Endothelial cell of umbilical vein (primary cell): ENCODE measurements around the gene THUMPD3. TPM values are rescaled to one million over a fixed set of nuclear protein-coding genes. Genes with fewer than 3 reads are reported as not detected.

ENCODE experiments used
- BruUV-seq: library from RNA; stranded (reverse); fragments of 400-500 nt; replicated peaks from 2 replicates; lab custom pipeline; 2021; lab: Mats Ljungman, UMichigan
- CTCF ChIA-PET: fragments of 300-600, 350-600 bp; sonication (Branson Sonifier 250); formaldehyde crosslinking; loops from one replicate; lab custom pipeline; 2021; ENCODE audit warnings: antibody characterized with exemption, inconsistent platforms; lab: Charles Lee
- POLR2A ChIA-PET: fragments of 300-600, 350-600 bp; sonication (Branson Sonifier 250); formaldehyde crosslinking; loops from one replicate; lab custom pipeline; 2021; ENCODE audit warnings: antibody characterized with exemption, inconsistent platforms; lab: Charles Lee
- DNase-seq: peaks from one replicate; pipeline ENCODE4 v3.0.0-alpha.2; 2011; ENCODE audit warnings: low read depth, low spot score
- FAIRE-seq: peaks from 2 replicates; lab custom pipeline; 2011; peaks lifted over from hg19 to GRCh38; lab: Jason Lieb, UNC
- H2AFZ ChIP-seq: 2 replicates; pipeline ENCODE4 v1.6.0; 2012; ENCODE audit warnings: low read depth, low read length, control low read depth, inconsistent platforms
- H3K27ac ChIP-seq: 2 replicates; pipeline ENCODE4 v1.5.1; 2011; ENCODE audit warnings: low read depth, mild to moderate bottlenecking, control low read depth, low read length, moderate library complexity; ENCODE audit not compliant: insufficient read depth
- H3K27me3 ChIP-seq, 2 experiments: 2 replicates each; pipeline versions ENCODE4 v1.6.0 to v1.6.1; 2011; ENCODE audit warnings: low read length in 2 of 2, mixed read lengths in 1 of 2; ENCODE audit not compliant: control insufficient read depth in 2 of 2, insufficient read depth in 2 of 2
- H3K36me3 ChIP-seq, 2 experiments: 2 replicates in 1 of 2; 3 replicates in 1 of 2; pipeline ENCODE4 v1.5.1; 2011; ENCODE audit warnings: low read length in 2 of 2, mild to moderate bottlenecking in 1 of 2, moderate library complexity in 1 of 2; ENCODE audit not compliant: control insufficient read depth in 2 of 2, insufficient read depth in 2 of 2; ENCODE audit errors: extremely low read depth in 1 of 2
- H3K4me1 ChIP-seq: 3 replicates; pipeline ENCODE4 v1.5.1; 2011; ENCODE audit warnings: mild to moderate bottlenecking, low read length; ENCODE audit not compliant: control insufficient read depth, insufficient read depth; ENCODE audit errors: extremely low read depth
- H3K4me2 ChIP-seq: 2 replicates; pipeline ENCODE4 v1.6.1; 2011; ENCODE audit warnings: low read length, control low read depth, mixed read lengths; ENCODE audit not compliant: insufficient read depth
- H3K4me3 ChIP-seq, 3 experiments: fragments of 200-600 bp in 1 of 3; sonication (generic), shearing (Covaris generic) in 1 of 3; replicated peaks in 1 of 3; 2 replicates each; pipeline ENCODE4 v1.5.1; 2011 to 2016; ENCODE audit warnings: control low read depth in 3 of 3, low read length in 3 of 3, mild to moderate bottlenecking in 2 of 3, inconsistent platforms in 1 of 3, low read depth in 1 of 3, moderate library complexity in 1 of 3; ENCODE audit not compliant: insufficient read depth in 1 of 3
- H3K79me2 ChIP-seq: 2 replicates; pipeline ENCODE4 v1.6.0; 2012; ENCODE audit warnings: low read length, inconsistent platforms; ENCODE audit not compliant: control insufficient read depth, insufficient read depth
- H3K9ac ChIP-seq: replicated peaks from 2 replicates; pipeline ENCODE3; 2011; ENCODE audit warnings: low read length, control low read depth; ENCODE audit not compliant: insufficient read depth; ENCODE audit errors: extremely low read depth
- H3K9me1 ChIP-seq: replicated peaks from 3 replicates; pipeline ENCODE4 v1.6.0; 2011; ENCODE audit warnings: mild to moderate bottlenecking, low read length; ENCODE audit not compliant: control insufficient read depth, insufficient read depth; ENCODE audit errors: extremely low read depth
- H3K9me3 ChIP-seq: replicated peaks from 2 replicates; pipeline ENCODE4 v1.5.1; 2012; ENCODE audit warnings: low read length, inconsistent platforms; ENCODE audit not compliant: control insufficient read depth, insufficient read depth
- H4K20me1 ChIP-seq: replicated peaks from 2 replicates; pipeline ENCODE3; 2011; ENCODE audit warnings: mild to moderate bottlenecking, low read length; ENCODE audit not compliant: control insufficient read depth, insufficient read depth; ENCODE audit errors: extremely low read depth
- CTCF ChIP-seq, 2 donors: IDR thresholded peaks; 1 replicate in 1 of 2; 2 replicates in 1 of 2; pipeline ENCODE4 v1.5.1; 2011; ENCODE audit warnings: low read length in 2 of 2, mild to moderate bottlenecking in 2 of 2, moderate library complexity in 2 of 2, control low read depth in 1 of 2, inconsistent platforms in 1 of 2, low read depth in 1 of 2; ENCODE audit not compliant: insufficient read depth in 1 of 2; ENCODE audit errors: extremely low read depth in 1 of 2
- EZH2 ChIP-seq: IDR thresholded peaks from 2 replicates; pipeline ENCODE4 v1.6.1; 2012; ENCODE audit warnings: borderline replicate concordance, low read depth, mild to moderate bottlenecking, moderate library complexity, low read length, inconsistent platforms; ENCODE audit not compliant: severe bottlenecking
- FOS ChIP-seq: IDR thresholded peaks from 2 replicates; pipeline ENCODE4 v1.6.1; 2011; ENCODE audit warnings: mild to moderate bottlenecking, low read length, moderate library complexity, borderline replicate concordance; ENCODE audit not compliant: insufficient read depth
- GATA2 ChIP-seq: IDR thresholded peaks from 2 replicates; pipeline ENCODE4 v1.7.0; 2011; ENCODE audit warnings: low read depth, mild to moderate bottlenecking, moderate library complexity, mixed read lengths, low read length; ENCODE audit not compliant: insufficient read length, insufficient read depth
- JUN ChIP-seq: IDR thresholded peaks from 2 replicates; pipeline ENCODE4 v1.6.1; 2011; ENCODE audit warnings: borderline replicate concordance, low read depth; ENCODE audit not compliant: insufficient read length, insufficient read depth
- MAX ChIP-seq: IDR thresholded peaks from 2 replicates; pipeline ENCODE4 v1.6.1; 2011; ENCODE audit not compliant: insufficient read depth, insufficient read length
- MYC ChIP-seq: IDR thresholded peaks from one replicate; pipeline ENCODE4 v1.6.1; 2011; ENCODE audit warnings: mild to moderate bottlenecking, low read depth, low read length
- POLR2A ChIP-seq: IDR thresholded peaks from 2 replicates; pipeline ENCODE4 v1.6.1; 2012; ENCODE audit warnings: low read depth, mild to moderate bottlenecking, control low read depth, low read length
- POLR2AphosphoS5 ChIP-seq: IDR thresholded peaks from 2 replicates; pipeline ENCODE4 v1.6.1; 2012; ENCODE audit warnings: low read depth, mild to moderate bottlenecking, control low read depth, low read length, moderate library complexity; ENCODE audit not compliant: insufficient read depth
- dilution Hi-C: fragments of 300-500 bp; cut with MboI; formaldehyde crosslinking; loops from one replicate; pipeline ENCODE4 v1.15.0; 2019; ENCODE audit warnings: low sequenced_read_pairs; ENCODE audit not compliant: extremely low pct_ligation_motif_present
- intact Hi-C: fragments of 100-400 bp; cut with micrococcal nuclease; formaldehyde crosslinking; loops from one replicate; pipeline ENCODE4 v1.10.0; 2022
- polyA plus RNA-seq, 4 experiments: library from polyadenylated mRNA; depleted of rRNA in 3 of 4; stranded (reverse) in 3 of 4; unstranded in 1 of 4; fragments of >200 nt; gene quantifications; 2 replicates each; pipeline versions ENCODE4 v1.2.1 to v1.2.3, GENCODE V29; 2011 to 2012; ENCODE audit warnings: missing spikeins in 1 of 4
- total RNA-seq: library from RNA; stranded (reverse); gene quantifications from 2 replicates; pipeline ENCODE4 v1.2.3, GENCODE V29; 2021

Gene THUMPD3
- total and polyA plus RNA-seq, 2 donors (not counting 3 experiments of a cell fraction or from before 2014, with no cell fraction given): 10.0 to 26.5 TPM

- dilution Hi-C loops (no loop called here), intact Hi-C loops (no loop called here)
- Histone ChIP-seq H3K9ac (no peak overlapping the region), H3K9me3 (no peaks in the 10 kb centered on the region), H3K4me2 (no peak overlapping the region), H4K20me1 (no peaks in the 10 kb centered on the region), H3K9me1 (no peaks in the 10 kb centered on the region), H3K36me3 (no peaks in the 10 kb centered on the region), H3K27me3 (peaks cover 0 to 6% of the 10 kb centered on the region in 2 experiments), H3K4me1 (no peaks in the 10 kb centered on the region), H3K79me2 (no peaks in the 10 kb centered on the region), H3K27ac (no peak overlapping the region), H2AFZ (no peak overlapping the region), H3K4me3 (no peak overlapping the region)
- TF ChIP-seq MAX (no peak), POLR2A (no peak), POLR2AphosphoS5 (no peak), FOS (no peak), JUN (no peak), MYC (no peak), EZH2 (no peak), GATA2 (no peak), CTCF (IDR thresholded peaks at IDR 0.05; ENCODE audit: extremely low read depth in 1 of 2, insufficient read depth in 1 of 2, low read depth in 1 of 2, low read length in 2 of 2) (no peak)
- POLR2A ChIA-PET: no interaction called here
- CTCF ChIA-PET: interaction anchor here (1.1 to 1.6 kb wide), 3 partner anchors 15 to 29 kb away, joined by 3 to 4 read pairs (median 3); no protein-coding TSS in a partner anchor
- DNase-seq (no peak), FAIRE-seq (no peak)
- BruUV-seq: no TSS peak
These were observed 31.7 kb upstream of the THUMPD3 start for GRCh38 chr3:9331171-9331570.
